Measurements from ENCODE around the gene TM4SF1.

Gene TM4SF1

GRCh38 chr3:149364624-149365023, 12.8 kb downstream of the TM4SF1 start:
- H3K79me2 ChIP-seq (ENCODE audit: low read length) = no peaks in the 10 kb centered on the region
- H3F3A ChIP-seq (ENCODE audit: insufficient read depth, low read length) = no peaks in the 10 kb centered on the region
- no peak overlapping the region for H3K9ac ChIP-seq (ENCODE audit: low read length)
- no peaks in the 10 kb centered on the region for H3K9me2 ChIP-seq (replicated peaks; ENCODE audit: insufficient read depth, low read length)
- H3K36me3 ChIP-seq (replicated peaks; ENCODE audit: insufficient read depth, low read length) = no peaks in the 10 kb centered on the region
- H3K4me1 ChIP-seq (ENCODE audit: low read length) = no peaks in the 10 kb centered on the region
- no peaks in the 10 kb centered on the region for H3K27me3 ChIP-seq (replicated peaks; ENCODE audit: insufficient read depth, low read length)
- no peak overlapping the region for H3K4me3 ChIP-seq (ENCODE audit: low read length)
- H3K4me2 ChIP-seq (ENCODE audit: low read depth, low read length) = no peak overlapping the region
- DNase-seq = no peak
- no peaks in the 10 kb centered on the region for H3K9me3 ChIP-seq (replicated peaks; ENCODE audit: insufficient read depth, low read length)
- H4K20me1 ChIP-seq (ENCODE audit: insufficient read depth, low read length) = no peaks in the 10 kb centered on the region
- TF ChIP-seq EZH2 (optimal IDR thresholded peaks at IDR 0.05; ENCODE audit: low read depth, low read length) = no peak
- TF ChIP-seq EZH2phosphoT487 (IDR thresholded peaks at IDR 0.05; ENCODE audit: low read length) = no peak
- no peak for TF ChIP-seq CTCF (IDR thresholded peaks at IDR 0.05; ENCODE audit: low read length)
- H2AFZ ChIP-seq (ENCODE audit: low read length) = no peak overlapping the region
- no peak overlapping the region for H3K27ac ChIP-seq (ENCODE audit: low read length)

GRCh38 chr3:149363053-149363452, 14.4 kb downstream of the TM4SF1 start:
- H2AFZ ChIP-seq (ENCODE audit: low read length) = no peak overlapping the region
- H3K79me2 ChIP-seq (ENCODE audit: low read length) = no peaks in the 10 kb centered on the region
- no peak overlapping the region for H3K27ac ChIP-seq (ENCODE audit: low read length)
- no peak overlapping the region for H3K4me3 ChIP-seq (ENCODE audit: low read length)
- no peak overlapping the region for H3K9ac ChIP-seq (ENCODE audit: low read length)
- H3K9me2 ChIP-seq (replicated peaks; ENCODE audit: insufficient read depth, low read length) = no peaks in the 10 kb centered on the region
- H3K4me2 ChIP-seq (ENCODE audit: low read depth, low read length) = no peak overlapping the region
- no peaks in the 10 kb centered on the region for H4K20me1 ChIP-seq (ENCODE audit: insufficient read depth, low read length)
- no peaks in the 10 kb centered on the region for H3K27me3 ChIP-seq (replicated peaks; ENCODE audit: insufficient read depth, low read length)
- no peaks in the 10 kb centered on the region for H3K36me3 ChIP-seq (replicated peaks; ENCODE audit: insufficient read depth, low read length)
- no peaks in the 10 kb centered on the region for H3F3A ChIP-seq (ENCODE audit: insufficient read depth, low read length)
- TF ChIP-seq EZH2phosphoT487 (IDR thresholded peaks at IDR 0.05; ENCODE audit: low read length) (no peak), EZH2 (optimal IDR thresholded peaks at IDR 0.05; ENCODE audit: low read depth, low read length) (no peak), CTCF (IDR thresholded peaks at IDR 0.05; ENCODE audit: low read length) (no peak)
- no peaks in the 10 kb centered on the region for H3K4me1 ChIP-seq (ENCODE audit: low read length)
- no peak for DNase-seq
- H3K9me3 ChIP-seq (replicated peaks; ENCODE audit: insufficient read depth, low read length) = no peaks in the 10 kb centered on the region

- Histone ChIP-seq H3K79me2 (ENCODE audit: low read length) (no peaks in the 10 kb centered on the region), H4K20me1 (ENCODE audit: insufficient read depth, low read length) (no peaks in the 10 kb centered on the region), H3K9ac (ENCODE audit: low read length) (no peak overlapping the region), H3K9me3 (replicated peaks; ENCODE audit: insufficient read depth, low read length) (no peaks in the 10 kb centered on the region), H3K4me1 (ENCODE audit: low read length) (no peaks in the 10 kb centered on the region), H3K4me2 (ENCODE audit: low read depth, low read length) (no peak overlapping the region), H3F3A (ENCODE audit: insufficient read depth, low read length) (no peaks in the 10 kb centered on the region), H3K4me3 (ENCODE audit: low read length) (no peak overlapping the region), H3K27ac (ENCODE audit: low read length) (no peak overlapping the region), H3K27me3 (replicated peaks; ENCODE audit: insufficient read depth, low read length) (no peaks in the 10 kb centered on the region), H2AFZ (ENCODE audit: low read length) (no peak overlapping the region), H3K36me3 (replicated peaks; ENCODE audit: insufficient read depth, low read length) (no peaks in the 10 kb centered on the region), H3K9me2 (replicated peaks; ENCODE audit: insufficient read depth, low read length) (no peaks in the 10 kb centered on the region)
- TF ChIP-seq EZH2 (optimal IDR thresholded peaks at IDR 0.05; ENCODE audit: low read depth, low read length) (no peak), CTCF (IDR thresholded peaks at IDR 0.05; ENCODE audit: low read length) (no peak), EZH2phosphoT487 (IDR thresholded peaks at IDR 0.05; ENCODE audit: low read length) (no peak)
- no peak for DNase-seq
Measured at GRCh38 chr3:149362366-149362765, 15.1 kb downstream of the TM4SF1 start.

Measured in MM.1S (cell line).